ENCODE measurements around the gene PGK2.

PGK2 gene

GRCh38 chr6:49790341-49790740 lies 3.3 kb upstream of the PGK2 start:
- DNase-seq (ENCODE audit: insufficient read length, low spot score), result no peak
- no peak for TF ChIP-seq PAX5 (IDR thresholded peaks at IDR 0.05; ENCODE audit: insufficient read depth, low read length, severe bottlenecking)
- no peak for FAIRE-seq

GRCh38 chr6:49784272-49784671 lies 2.8 kb downstream of the PGK2 start:
- no peak for FAIRE-seq
- no peak for DNase-seq (ENCODE audit: insufficient read length, low spot score)
- no peak for TF ChIP-seq POLR2A (IDR thresholded peaks at IDR 0.05; ENCODE audit: low read depth, low read length)
- TF ChIP-seq PAX5 (IDR thresholded peaks at IDR 0.05; ENCODE audit: insufficient read depth, low read length, severe bottlenecking), result no peak
- no peak for TF ChIP-seq SPI1 (IDR thresholded peaks at IDR 0.05; ENCODE audit: low read depth, low read length)
- TF ChIP-seq TAF1 (IDR thresholded peaks at IDR 0.05; ENCODE audit: low read depth, low read length), result no peak
- no peak for TF ChIP-seq POU2F2 (IDR thresholded peaks at IDR 0.05; ENCODE audit: low read depth, low read length)
- TF ChIP-seq POLR2AphosphoS5 (IDR thresholded peaks at IDR 0.05; ENCODE audit: low read depth, low read length), result no peak

GRCh38 chr6:49782725-49783124 lies 4.4 kb downstream of the PGK2 start:
- no peak for DNase-seq (ENCODE audit: insufficient read length, low spot score)
- FAIRE-seq, result no peak
- TF ChIP-seq POLR2AphosphoS5 (IDR thresholded peaks at IDR 0.05; ENCODE audit: low read depth, low read length) (no peak), SPI1 (IDR thresholded peaks at IDR 0.05; ENCODE audit: low read depth, low read length) (no peak), POU2F2 (IDR thresholded peaks at IDR 0.05; ENCODE audit: low read depth, low read length) (no peak), POLR2A (IDR thresholded peaks at IDR 0.05; ENCODE audit: low read depth, low read length) (no peak), TAF1 (IDR thresholded peaks at IDR 0.05; ENCODE audit: low read depth, low read length) (no peak), PAX5 (IDR thresholded peaks at IDR 0.05; ENCODE audit: insufficient read depth, low read length, severe bottlenecking) (no peak)

- TF ChIP-seq TAF1 (IDR thresholded peaks at IDR 0.05; ENCODE audit: low read depth, low read length) (no peak), PAX5 (IDR thresholded peaks at IDR 0.05; ENCODE audit: insufficient read depth, low read length, severe bottlenecking) (no peak), POU2F2 (IDR thresholded peaks at IDR 0.05; ENCODE audit: low read depth, low read length) (no peak), SPI1 (IDR thresholded peaks at IDR 0.05; ENCODE audit: low read depth, low read length) (no peak), POLR2A (IDR thresholded peaks at IDR 0.05; ENCODE audit: low read depth, low read length) (no peak), POLR2AphosphoS5 (IDR thresholded peaks at IDR 0.05; ENCODE audit: low read depth, low read length) (no peak)
- FAIRE-seq, result no peak
- no peak for DNase-seq (ENCODE audit: insufficient read length, low spot score)
Observed at GRCh38 chr6:49782293-49782692, 4.8 kb downstream of the PGK2 start.

- TF ChIP-seq SPI1 (IDR thresholded peaks at IDR 0.05; ENCODE audit: low read depth, low read length) (no peak), PAX5 (IDR thresholded peaks at IDR 0.05; ENCODE audit: insufficient read depth, low read length, severe bottlenecking) (no peak), POLR2AphosphoS5 (IDR thresholded peaks at IDR 0.05; ENCODE audit: low read depth, low read length) (no peak)
- no peak for FAIRE-seq
- no peak for DNase-seq (ENCODE audit: insufficient read length, low spot score)
Observed at GRCh38 chr6:49776444-49776843, 10.6 kb downstream of the PGK2 start.

- TF ChIP-seq POLR2A (IDR thresholded peaks at IDR 0.05; ENCODE audit: low read depth, low read length) (no peak), POLR2AphosphoS5 (IDR thresholded peaks at IDR 0.05; ENCODE audit: low read depth, low read length) (no peak), POU2F2 (IDR thresholded peaks at IDR 0.05; ENCODE audit: low read depth, low read length) (no peak), PAX5 (IDR thresholded peaks at IDR 0.05; ENCODE audit: insufficient read depth, low read length, severe bottlenecking) (no peak), TAF1 (IDR thresholded peaks at IDR 0.05; ENCODE audit: low read depth, low read length) (no peak), SPI1 (IDR thresholded peaks at IDR 0.05; ENCODE audit: low read depth, low read length) (no peak)
- FAIRE-seq (no peak), DNase-seq (ENCODE audit: insufficient read length, low spot score) (no peak)
Observed at GRCh38 chr6:49775043-49775442, 12.0 kb downstream of the PGK2 start.

- FAIRE-seq (no peak), DNase-seq (ENCODE audit: insufficient read length, low spot score) (no peak)
- TF ChIP-seq SPI1 (IDR thresholded peaks at IDR 0.05; ENCODE audit: low read depth, low read length) (no peak), POLR2AphosphoS5 (IDR thresholded peaks at IDR 0.05; ENCODE audit: low read depth, low read length) (no peak), POLR2A (IDR thresholded peaks at IDR 0.05; ENCODE audit: low read depth, low read length) (no peak), TAF1 (IDR thresholded peaks at IDR 0.05; ENCODE audit: low read depth, low read length) (no peak), PAX5 (IDR thresholded peaks at IDR 0.05; ENCODE audit: insufficient read depth, low read length, severe bottlenecking) (no peak), POU2F2 (IDR thresholded peaks at IDR 0.05; ENCODE audit: low read depth, low read length) (no peak)
Observed at GRCh38 chr6:49772285-49772684, 14.8 kb downstream of the PGK2 start.

- FAIRE-seq, result no peak
- DNase-seq (ENCODE audit: insufficient read length, low spot score), result no peak
- no peak for TF ChIP-seq POLR2A (IDR thresholded peaks at IDR 0.05; ENCODE audit: low read depth, low read length)
- no peak for TF ChIP-seq SPI1 (IDR thresholded peaks at IDR 0.05; ENCODE audit: low read depth, low read length)
- TF ChIP-seq PAX5 (IDR thresholded peaks at IDR 0.05; ENCODE audit: insufficient read depth, low read length, severe bottlenecking), result no peak
- no peak for TF ChIP-seq POLR2AphosphoS5 (IDR thresholded peaks at IDR 0.05; ENCODE audit: low read depth, low read length)
- TF ChIP-seq POU2F2 (IDR thresholded peaks at IDR 0.05; ENCODE audit: low read depth, low read length), result no peak
- no peak for TF ChIP-seq TAF1 (IDR thresholded peaks at IDR 0.05; ENCODE audit: low read depth, low read length)
Observed at GRCh38 chr6:49766762-49767161, 20.3 kb downstream of the PGK2 start.

GRCh38 chr6:49764571-49765236 lies 22.4 kb downstream of the PGK2 start:
- no peak for FAIRE-seq
- no peak for DNase-seq (ENCODE audit: insufficient read length, low spot score)
- no peak for TF ChIP-seq POU2F2 (IDR thresholded peaks at IDR 0.05; ENCODE audit: low read depth, low read length)
- no peak for TF ChIP-seq POLR2A (IDR thresholded peaks at IDR 0.05; ENCODE audit: low read depth, low read length)
- TF ChIP-seq TAF1 (IDR thresholded peaks at IDR 0.05; ENCODE audit: low read depth, low read length), result no peak
- TF ChIP-seq PAX5 (IDR thresholded peaks at IDR 0.05; ENCODE audit: insufficient read depth, low read length, severe bottlenecking), result no peak
- TF ChIP-seq SPI1 (IDR thresholded peaks at IDR 0.05; ENCODE audit: low read depth, low read length), result no peak
- no peak for TF ChIP-seq POLR2AphosphoS5 (IDR thresholded peaks at IDR 0.05; ENCODE audit: low read depth, low read length)

- FAIRE-seq (no peak), DNase-seq (ENCODE audit: insufficient read length, low spot score) (no peak)
- no peak for TF ChIP-seq POU2F2 (IDR thresholded peaks at IDR 0.05; ENCODE audit: low read depth, low read length)
- TF ChIP-seq POLR2A (IDR thresholded peaks at IDR 0.05; ENCODE audit: low read depth, low read length), result no peak
- TF ChIP-seq SPI1 (IDR thresholded peaks at IDR 0.05; ENCODE audit: low read depth, low read length), result no peak
- TF ChIP-seq TAF1 (IDR thresholded peaks at IDR 0.05; ENCODE audit: low read depth, low read length), result no peak
- TF ChIP-seq PAX5 (IDR thresholded peaks at IDR 0.05; ENCODE audit: insufficient read depth, low read length, severe bottlenecking), result no peak
- no peak for TF ChIP-seq POLR2AphosphoS5 (IDR thresholded peaks at IDR 0.05; ENCODE audit: low read depth, low read length)
Observed at GRCh38 chr6:49744259-49744658, 42.8 kb downstream of the PGK2 start, which contains the start of gene CRISP3. Gene CRISP3, minus strand, starts transcription at chr6:49744388. Its CDS starts 21 bp downstream, at chr6:49744367.
